NOMO-1 (cell line): ENCODE data around the gene DNAH9.

ENCODE experiments used
- DNase-seq, 2 experiments: peaks; one replicate each; lab custom pipeline; 2025; ENCODE audit not compliant: unreplicated experiment in 2 of 2; lab: John Stamatoyannopoulos, UW

DNAH9 gene

GRCh38 chr17:11742886-11743285, 144.6 kb downstream of the DNAH9 start:
- DNase-seq = no peak

- no peak for DNase-seq
Measured at GRCh38 chr17:11744696-11745095, 146.4 kb downstream of the DNAH9 start.

GRCh38 chr17:11747441-11747840, 149.2 kb downstream of the DNAH9 start:
- DNase-seq = no peak

- DNase-seq = no peak
Measured at GRCh38 chr17:11757815-11758214, 159.5 kb downstream of the DNAH9 start.

- DNase-seq = no peak
Measured at GRCh38 chr17:11768106-11768505, 169.8 kb downstream of the DNAH9 start.

GRCh38 chr17:11768981-11769380, 170.7 kb downstream of the DNAH9 start:
- DNase-seq = no peak

GRCh38 chr17:11772031-11772430, 173.8 kb downstream of the DNAH9 start:
- DNase-seq = no peak

- no peak for DNase-seq
Measured at GRCh38 chr17:11779892-11780291, 181.6 kb downstream of the DNAH9 start.

- DNase-seq = no peak
Measured at GRCh38 chr17:11780621-11781020, 182.4 kb downstream of the DNAH9 start.

- DNase-seq = no peak
Measured at GRCh38 chr17:11786711-11787438, 188.6 kb downstream of the DNAH9 start.

GRCh38 chr17:11795906-11796305, 197.6 kb downstream of the DNAH9 start:
- no peak for DNase-seq

- no peak for DNase-seq
Measured at GRCh38 chr17:11797803-11798202, 199.5 kb downstream of the DNAH9 start.

- no peak for DNase-seq
Measured at GRCh38 chr17:11803231-11803969, 205.1 kb downstream of the DNAH9 start.

GRCh38 chr17:11805138-11805537, 206.9 kb downstream of the DNAH9 start:
- no peak for DNase-seq

GRCh38 chr17:11805952-11806351, 207.7 kb downstream of the DNAH9 start:
- no peak for DNase-seq

GRCh38 chr17:11807606-11808005, 209.3 kb downstream of the DNAH9 start:
- DNase-seq = no peak

- no peak for DNase-seq
Measured at GRCh38 chr17:11813278-11813677, 215.0 kb downstream of the DNAH9 start.

GRCh38 chr17:11813871-11814270, 215.6 kb downstream of the DNAH9 start:
- no peak for DNase-seq

- no peak for DNase-seq
Measured at GRCh38 chr17:11814655-11815262, 216.5 kb downstream of the DNAH9 start.

GRCh38 chr17:11816409-11816808, 218.1 kb downstream of the DNAH9 start:
- no peak for DNase-seq

GRCh38 chr17:11823862-11824261, 225.6 kb downstream of the DNAH9 start:
- DNase-seq = no peak
